Thyroid gland (tissue), 4 donors: Measurements from ENCODE around the gene PIP4P1. TPM values are rescaled to one million over a fixed set of nuclear protein-coding genes. Genes with fewer than 3 reads are reported as not detected.

ENCODE experiments used
- DNase-seq, 2 donors: peaks; one replicate each; pipeline ENCODE4 v3.0.0-alpha.2; 2019
- H3K27ac ChIP-seq, 3 donors: fragments of 200-600 bp; sonication (generic); 1 replicate in 2 of 3; 2 replicates in 1 of 3; pipeline ENCODE4 v1.5.1; 2016 to 2019; ENCODE audit warnings: mild to moderate bottlenecking in 1 of 3, moderate library complexity in 1 of 3
- H3K27me3 ChIP-seq: fragments of 200-600 bp; sonication (generic); one replicate; pipeline ENCODE4 v1.5.1; 2019
- H3K36me3 ChIP-seq, 2 donors: fragments of 200-600 bp; sonication (generic); one replicate each; pipeline ENCODE4 v1.5.1; 2016 to 2019
- H3K4me1 ChIP-seq, 2 donors: fragments of 200-600 bp; sonication (generic); one replicate each; pipeline ENCODE4 v1.5.1; 2017 to 2019
- H3K4me3 ChIP-seq, 3 donors: fragments of 200-600 bp; sonication (generic); replicated peaks in 1 of 3; 1 replicate in 2 of 3; 2 replicates in 1 of 3; pipeline ENCODE4 v1.5.1; 2016; ENCODE audit warnings: mild to moderate bottlenecking in 1 of 3
- H3K9me3 ChIP-seq: fragments of 200-600 bp; sonication (generic); one replicate; pipeline ENCODE4 v1.5.1; 2017
- CTCF ChIP-seq, 6 experiments: fragments of 200-600 bp in 3 of 6; fragments of 450-650 bp in 3 of 6; sonication (generic) in 3 of 6; IDR thresholded peaks; one replicate each; pipeline ENCODE4 v1.5.1; 2016 to 2019; ENCODE audit warnings: antibody characterized with exemption in 6 of 6, mild to moderate bottlenecking in 2 of 6, inconsistent platforms in 1 of 6, moderate library complexity in 1 of 6
- POLR2A ChIP-seq, 2 donors: fragments of 450-650 bp; IDR thresholded peaks; one replicate each; pipeline ENCODE4 v1.6.1; 2017; ENCODE audit warnings: antibody characterized with exemption in 2 of 2, mild to moderate bottlenecking in 2 of 2, moderate library complexity in 1 of 2
- WGBS, 2 donors: methylation state at CpG; one replicate each; pipeline ENCODE4 v1.1.5; 2017; 5-methylcytosine and 5-hydroxymethylcytosine counted together
- intact Hi-C: fragments of 100-400 bp; cut with DNase I; formaldehyde crosslinking; loops from one replicate; pipeline ENCODE4 v1.15.1; 2023
- total RNA-seq, 4 donors: library from RNA; depleted of rRNA; stranded (reverse); fragments of >200 nt; gene quantifications; one replicate each; pipeline ENCODE4 v1.2.3, GENCODE V29; 2016

Gene PIP4P1
- total RNA-seq, 4 donors from 2014 or later: 15.4 to 29.1 (median 23.1) TPM

- Histone ChIP-seq H3K36me3 (no peaks in the 10 kb centered on the region), H3K27ac (no peak overlapping the region), H3K4me3 (no peak overlapping the region), H3K27me3 (no peaks in the 10 kb centered on the region), H3K4me1 (no peaks in the 10 kb centered on the region), H3K9me3 (no peaks in the 10 kb centered on the region)
- WGBS, 2 donors: 93 to 98% methylated on average over 2 of the region's 2 CpGs
- intact Hi-C loops: no loop called here
- TF ChIP-seq CTCF (IDR thresholded peaks at IDR 0.05): no peak
- no peak for TF ChIP-seq POLR2A (IDR thresholded peaks at IDR 0.05)
- DNase-seq: no peak
Measured at GRCh38 chr14:20501346-20501745, 40.1 kb upstream of the PIP4P1 start.

GRCh38 chr14:20499881-20500280 is 38.6 kb upstream of the PIP4P1 start:
- intact Hi-C loops: no loop called here
- H3K4me3 ChIP-seq: no peak overlapping the region
- no peaks in the 10 kb centered on the region for H3K36me3 ChIP-seq
- no peaks in the 10 kb centered on the region for H3K9me3 ChIP-seq
- H3K27me3 ChIP-seq: no peaks in the 10 kb centered on the region
- no peak for DNase-seq
- no peaks in the 10 kb centered on the region for H3K4me1 ChIP-seq
- WGBS, 2 donors: 87 to 91% methylated on average over 5 of the region's 5 CpGs
- H3K27ac ChIP-seq: no peak overlapping the region
- TF ChIP-seq CTCF (IDR thresholded peaks at IDR 0.05): no peak
- no peak for TF ChIP-seq POLR2A (IDR thresholded peaks at IDR 0.05)

GRCh38 chr14:20499108-20499507 is 37.9 kb upstream of the PIP4P1 start:
- TF ChIP-seq POLR2A (IDR thresholded peaks at IDR 0.05) (no peak), CTCF (IDR thresholded peaks at IDR 0.05) (no peak)
- no peak for DNase-seq

GRCh38 chr14:20498622-20499021 is 37.4 kb upstream of the PIP4P1 start:
- WGBS, 2 donors: 71 to 75% methylated on average over 2 of the region's 2 CpGs
- TF ChIP-seq CTCF (IDR thresholded peaks at IDR 0.05) (no peak), POLR2A (IDR thresholded peaks at IDR 0.05) (no peak)
- intact Hi-C loops: no loop called here
- H3K9me3 ChIP-seq: no peaks in the 10 kb centered on the region
- no peak overlapping the region for H3K4me3 ChIP-seq
- H3K27ac ChIP-seq: no peak overlapping the region
- H3K27me3 ChIP-seq: no peaks in the 10 kb centered on the region
- no peak for DNase-seq
- H3K36me3 ChIP-seq: no peaks in the 10 kb centered on the region
- H3K4me1 ChIP-seq: no peaks in the 10 kb centered on the region

More at GRCh38 chr14:20499108-20499507, 37.9 kb upstream of the PIP4P1 start:
- Histone ChIP-seq H3K9me3 (no peaks in the 10 kb centered on the region), H3K36me3 (no peaks in the 10 kb centered on the region), H3K4me1 (no peaks in the 10 kb centered on the region), H3K27me3 (no peaks in the 10 kb centered on the region), H3K4me3 (no peak overlapping the region), H3K27ac (no peak overlapping the region)
- intact Hi-C loops: no loop called here
- 63 to 70% methylated on average over 4 of the region's 4 CpGs for WGBS, 2 donors

GRCh38 chr14:20494935-20495766 is 33.9 kb upstream of the PIP4P1 start:
- Histone ChIP-seq H3K36me3 (no peaks in the 10 kb centered on the region), H3K4me3 (no peak overlapping the region), H3K27ac (no peak overlapping the region), H3K9me3 (no peaks in the 10 kb centered on the region), H3K4me1 (no peaks in the 10 kb centered on the region), H3K27me3 (no peaks in the 10 kb centered on the region)
- WGBS, 2 donors: 81 to 82% methylated on average over 8 of the region's 8 CpGs
- no peak for TF ChIP-seq POLR2A (IDR thresholded peaks at IDR 0.05)
- no peak for TF ChIP-seq CTCF (IDR thresholded peaks at IDR 0.05)
- intact Hi-C loops: no loop called here
- DNase-seq: no peak
